Stimulated activated CD4-positive, alpha-beta T cell treated with anti-CD3 and anti-CD28 coated beads, Interleukin-1b, Interleukin-23, amount 100 ng/mL, for 48 hours (primary cell): ENCODE results near the gene RIMBP2.
"Not testable (repeated sequence)": the region's sequence is repeated elsewhere in the genome, so short reads cannot be mapped to it uniquely, and the experiment has no call there.

Experiments used
- DNase-seq: peaks from one replicate; pipeline ENCODE4 v3.0.0-alpha.2; 2020

Gene RIMBP2

DNA sequence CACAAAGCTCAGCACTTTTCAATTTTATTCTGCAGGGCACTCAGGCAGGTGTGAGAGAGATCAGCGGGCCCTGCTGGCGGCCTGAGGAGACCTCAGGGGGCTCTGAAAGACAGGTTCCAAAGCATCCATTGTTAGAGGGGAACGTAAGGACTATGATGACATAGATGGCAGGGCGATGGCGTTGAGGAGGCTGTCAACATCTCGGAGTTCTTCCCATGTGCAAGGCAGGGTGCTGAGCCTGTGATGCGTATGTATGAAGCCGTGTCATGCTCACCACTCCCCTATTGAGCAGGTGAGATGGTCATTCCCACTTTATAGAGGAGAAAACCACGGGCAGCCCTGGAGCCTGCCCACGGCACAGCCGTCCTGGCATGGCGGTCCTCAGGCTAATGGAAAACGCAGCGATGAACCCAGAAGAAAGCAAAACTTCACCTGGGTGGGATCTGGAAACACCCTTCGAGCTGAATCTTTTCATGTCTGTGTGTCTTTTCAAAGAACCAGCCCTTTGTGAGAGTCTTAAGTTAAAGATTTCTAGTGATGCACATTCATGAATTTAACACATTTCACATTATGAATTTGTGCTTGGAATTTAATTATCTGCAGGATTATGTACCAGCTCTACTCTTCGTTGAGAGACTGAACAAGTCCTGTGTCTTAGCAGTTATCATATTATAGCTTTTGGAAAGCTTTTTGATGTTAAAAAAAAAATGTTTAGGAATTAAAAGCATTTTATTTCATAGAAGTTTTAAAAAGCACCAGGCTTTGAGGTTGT lies 64.7 kb downstream of the RIMBP2 start:
- DNase-seq = no peak

DNA sequence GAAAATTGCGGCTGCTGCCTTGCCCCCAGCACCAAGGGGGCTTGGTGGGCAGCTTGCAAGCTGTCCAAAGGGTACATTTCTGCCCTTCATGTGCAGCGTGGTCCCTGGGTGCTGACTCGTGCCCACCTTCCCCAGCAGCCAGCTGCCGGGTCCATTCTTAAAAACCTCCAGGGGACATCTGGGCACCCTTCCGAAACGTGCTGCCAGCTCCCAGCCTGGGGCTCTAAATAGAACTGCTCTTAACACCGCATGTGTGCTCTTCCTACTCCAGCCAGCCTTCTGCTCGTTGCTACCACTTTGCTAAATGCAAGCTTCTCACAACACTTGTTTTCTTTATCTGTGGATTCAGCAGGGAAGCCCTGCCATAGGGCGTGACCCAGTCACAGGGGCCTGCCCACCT lies 66.0 kb downstream of the RIMBP2 start:
- DNase-seq = no peak

DNA sequence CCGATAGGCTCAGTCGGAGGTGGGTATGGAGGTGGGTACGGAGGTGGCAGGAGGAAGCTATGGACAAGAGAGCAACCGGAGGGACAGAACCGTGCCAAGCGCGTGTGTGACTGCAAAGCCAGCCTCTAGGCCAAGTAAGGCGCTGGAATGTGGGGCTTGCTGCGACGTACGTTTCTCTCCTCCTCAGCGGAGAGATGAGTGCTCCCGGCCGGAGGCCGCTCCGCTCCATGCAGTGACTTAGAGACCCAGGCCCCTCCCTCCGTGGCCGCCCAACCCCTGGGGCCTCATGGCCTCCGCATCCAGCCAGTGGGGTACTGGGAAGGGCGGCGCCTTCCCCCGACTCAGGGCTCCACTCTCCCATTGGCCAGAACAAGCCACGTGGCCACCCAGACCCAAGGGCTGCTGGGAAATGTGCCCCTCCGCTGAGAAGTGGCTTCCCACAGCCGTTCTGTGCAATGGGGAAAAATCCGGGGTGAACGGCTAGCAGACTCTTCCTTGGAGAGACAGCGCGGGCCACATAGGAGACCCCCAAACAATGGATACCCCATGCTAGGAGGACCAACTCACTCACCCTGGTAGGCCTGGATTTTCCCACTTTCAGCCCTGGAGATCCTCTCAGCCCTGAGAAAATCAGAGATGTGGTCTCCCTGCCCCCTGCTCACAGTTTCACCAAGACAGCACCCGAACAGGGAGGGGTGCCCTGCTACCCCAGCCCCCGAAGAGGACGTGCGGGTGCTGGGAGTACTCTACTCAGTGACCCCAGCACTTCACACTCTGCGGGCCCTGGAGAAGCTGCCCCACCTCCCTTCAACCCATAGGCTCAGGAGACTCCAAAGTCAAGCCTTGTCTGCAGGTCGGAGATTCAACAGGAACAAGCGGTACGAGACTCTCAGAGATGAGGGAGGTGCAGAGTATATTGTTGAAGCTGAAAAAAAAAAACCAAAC lies 66.7 kb downstream of the RIMBP2 start:
- no peak for DNase-seq

DNA sequence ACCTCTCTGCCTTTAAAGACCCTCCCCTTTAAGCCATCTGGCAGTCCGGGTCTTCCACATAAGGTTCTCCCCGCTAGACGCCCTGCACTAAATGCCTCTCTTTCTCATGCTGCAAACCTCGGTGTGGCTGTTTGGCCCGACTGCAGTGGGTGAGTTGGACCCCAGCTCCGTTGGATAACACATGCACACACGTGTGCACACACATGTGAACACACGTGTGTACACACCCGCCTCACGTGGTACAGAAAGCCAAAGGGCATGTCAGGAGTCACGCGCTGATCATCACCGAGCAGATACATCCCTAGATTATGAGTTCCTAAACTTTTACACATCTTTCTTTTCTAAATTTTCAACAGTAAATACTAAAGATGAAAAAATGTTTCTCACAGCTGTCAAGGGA lies 68.3 kb downstream of the RIMBP2 start:
- DNase-seq = no peak

DNA sequence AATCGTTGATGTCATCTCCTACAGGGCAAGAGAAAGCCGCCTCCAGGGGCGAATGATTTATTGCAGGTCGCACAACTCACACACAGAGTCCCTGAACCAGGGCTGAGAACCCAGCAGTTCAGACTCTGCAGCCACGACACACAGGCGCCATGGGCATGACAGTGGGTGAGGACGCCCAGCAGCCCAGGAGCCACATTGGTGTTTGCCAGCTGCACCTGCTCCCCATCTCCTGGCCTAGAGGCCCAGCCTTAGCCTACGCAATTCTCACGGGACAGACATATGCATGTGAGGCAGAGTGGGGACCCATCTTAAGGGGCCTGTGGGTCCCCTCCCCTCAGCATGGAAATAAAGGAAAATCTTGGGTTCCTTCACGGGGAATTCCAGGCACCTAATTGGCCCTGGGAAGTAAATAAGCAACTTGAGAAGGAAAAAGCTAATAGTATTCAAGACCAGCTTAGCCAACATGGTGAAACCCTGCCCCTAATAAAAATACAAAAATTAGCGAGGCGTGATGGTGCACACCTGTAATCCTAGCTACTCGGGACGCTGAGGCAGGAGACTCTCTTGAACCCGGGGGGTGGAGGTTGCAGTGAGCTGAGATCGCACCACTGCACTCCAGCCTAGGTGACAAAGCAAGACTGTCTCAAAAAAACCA lies 69.3 kb downstream of the RIMBP2 start:
- DNase-seq = no peak

DNA sequence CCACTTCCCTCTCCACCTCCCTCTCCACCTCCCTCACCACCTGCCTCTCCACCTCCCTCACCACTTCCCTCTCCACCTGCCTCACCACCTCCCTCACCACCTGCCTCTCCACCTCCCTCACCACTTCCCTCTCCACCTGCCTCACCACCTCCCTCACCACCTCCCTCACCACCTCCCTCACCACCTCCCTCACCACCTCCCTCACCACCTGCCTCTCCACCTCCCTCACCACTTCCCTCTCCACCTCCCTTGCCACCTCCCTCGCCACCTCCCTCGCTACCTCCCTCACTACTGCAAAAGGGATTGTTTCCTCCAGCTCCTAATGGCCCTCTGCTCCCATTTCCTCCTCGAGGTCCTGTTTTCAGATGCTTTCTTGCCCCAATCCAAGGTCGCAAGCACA lies 69.9 kb downstream of the RIMBP2 start:
- not testable (repeated sequence) for DNase-seq

DNA sequence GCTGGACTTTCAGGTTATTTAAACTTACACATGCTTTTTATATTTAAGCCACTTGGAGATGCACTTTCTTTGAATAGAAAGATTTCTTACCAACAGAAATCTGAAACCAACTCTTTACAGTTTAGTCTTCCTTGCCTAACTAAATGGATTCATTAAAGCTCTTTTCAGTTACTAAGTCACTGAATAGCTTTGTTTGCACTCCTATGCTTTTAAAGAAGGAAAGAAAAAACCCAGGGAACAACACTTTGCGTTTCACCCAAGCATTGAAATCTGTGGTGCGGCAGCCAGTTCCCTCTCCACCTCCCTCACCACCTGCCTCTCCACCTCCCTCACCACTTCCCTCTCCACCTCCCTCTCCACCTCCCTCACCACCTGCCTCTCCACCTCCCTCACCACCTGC lies 70.3 kb downstream of the RIMBP2 start:
- DNase-seq = no peak

DNA sequence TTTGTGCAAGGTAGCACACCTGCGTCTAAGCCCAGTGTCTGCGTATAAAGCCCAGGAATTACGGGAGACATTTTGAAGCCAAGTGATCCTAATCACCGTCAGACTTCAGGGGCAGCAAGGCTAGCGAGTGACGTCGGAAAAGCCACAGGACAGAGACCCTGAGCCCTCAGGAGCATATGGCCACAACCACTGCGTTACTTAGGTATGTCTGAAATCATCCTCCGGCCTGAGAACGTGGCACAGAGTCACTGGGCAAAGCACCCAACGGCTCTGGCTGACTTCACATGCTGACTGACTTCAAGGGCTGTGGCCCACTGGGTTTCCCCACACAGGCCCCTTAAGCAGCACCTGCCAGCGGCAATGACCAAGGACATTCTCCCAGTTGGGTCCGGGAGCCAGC lies 71.5 kb downstream of the RIMBP2 start:
- DNase-seq = no peak

DNA sequence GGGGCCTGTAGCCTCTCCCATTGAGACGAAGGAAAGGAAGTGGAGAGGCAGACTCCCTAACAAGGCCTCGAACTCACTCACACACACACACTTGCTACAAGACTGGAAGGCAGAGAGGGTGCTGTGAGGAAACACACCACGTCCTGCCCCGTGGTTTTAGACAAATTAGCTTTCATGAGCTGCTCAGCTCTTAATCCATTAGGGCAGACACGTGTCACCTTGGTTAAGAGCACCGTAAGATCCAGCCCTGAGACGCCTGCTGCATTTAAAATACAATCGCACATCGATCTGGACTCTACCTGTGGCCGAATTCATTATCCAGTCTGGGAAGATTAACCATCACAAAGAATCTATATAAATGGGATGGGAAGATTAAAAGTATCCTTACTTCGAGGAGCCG lies 72.0 kb downstream of the RIMBP2 start:
- no peak for DNase-seq

DNA sequence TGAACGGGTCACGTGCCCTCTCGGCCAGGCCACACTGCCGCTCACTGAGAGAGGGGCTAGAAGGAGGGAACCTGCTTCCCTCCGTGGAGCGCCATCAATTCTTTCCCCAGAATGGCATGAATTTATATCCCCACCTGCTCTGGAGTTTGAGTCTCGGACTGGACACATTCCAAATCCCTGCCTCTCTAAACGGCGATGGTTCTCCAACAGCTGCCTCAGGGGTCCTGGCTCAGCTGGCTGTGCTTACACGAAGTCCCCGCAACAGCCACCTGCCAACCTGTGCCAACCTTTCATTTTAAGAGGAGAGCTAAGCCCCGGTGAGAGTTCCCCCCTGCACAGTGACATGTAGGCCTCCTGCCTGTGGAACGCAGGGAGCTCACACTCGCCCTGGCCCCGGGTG lies 73.2 kb downstream of the RIMBP2 start:
- no peak for DNase-seq

DNA sequence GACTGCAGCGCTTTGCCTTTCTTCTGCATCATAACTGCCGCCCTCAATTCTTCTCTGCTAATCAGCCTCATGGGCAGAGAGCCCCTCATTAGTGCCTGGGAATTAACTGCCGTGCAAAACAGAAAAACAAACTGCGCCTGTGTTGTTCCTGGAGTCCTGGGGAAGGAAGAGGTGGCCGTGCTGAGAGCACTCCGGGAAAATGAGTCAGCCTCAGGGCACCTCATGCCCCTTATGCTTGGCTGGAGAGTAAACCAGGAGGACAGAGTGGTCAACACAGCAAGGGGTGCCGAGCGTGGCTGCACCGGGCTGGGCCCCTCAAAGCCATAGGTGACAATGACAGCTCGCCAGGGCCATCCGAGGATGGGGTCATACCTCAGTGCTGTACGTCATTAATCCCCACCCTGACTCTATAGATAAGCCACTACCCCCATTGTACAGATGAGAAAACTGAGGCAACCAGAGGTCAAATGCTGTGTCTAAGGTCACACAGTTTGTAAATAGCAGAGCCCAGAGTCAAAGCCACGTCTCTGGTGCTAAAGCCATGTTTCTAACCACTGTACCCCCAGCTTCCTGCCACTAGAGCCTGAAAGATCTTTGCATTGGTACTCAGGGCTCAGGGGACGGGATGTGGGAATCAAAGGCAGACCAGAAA lies 74.4 kb downstream of the RIMBP2 start:
- no peak for DNase-seq

DNA sequence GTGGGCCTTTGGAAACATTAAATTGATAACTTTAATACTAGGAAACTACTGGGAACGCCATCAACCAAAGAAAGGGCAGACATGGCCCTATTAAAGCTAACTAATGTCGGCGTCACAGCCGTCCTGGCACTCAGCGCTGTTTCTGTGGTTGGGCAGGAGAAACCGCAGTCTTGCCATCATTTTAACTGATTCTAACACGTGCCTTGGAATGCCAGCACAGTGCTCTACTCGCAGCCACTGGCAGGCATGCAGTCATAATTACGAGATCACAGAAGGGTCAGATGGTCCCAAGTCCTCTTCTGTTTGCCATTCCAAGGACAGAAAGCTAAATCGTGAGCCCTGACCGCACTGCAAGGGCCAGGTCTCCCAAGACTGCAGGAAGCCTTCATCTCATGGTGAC lies 75.2 kb downstream of the RIMBP2 start:
- no peak for DNase-seq

DNA sequence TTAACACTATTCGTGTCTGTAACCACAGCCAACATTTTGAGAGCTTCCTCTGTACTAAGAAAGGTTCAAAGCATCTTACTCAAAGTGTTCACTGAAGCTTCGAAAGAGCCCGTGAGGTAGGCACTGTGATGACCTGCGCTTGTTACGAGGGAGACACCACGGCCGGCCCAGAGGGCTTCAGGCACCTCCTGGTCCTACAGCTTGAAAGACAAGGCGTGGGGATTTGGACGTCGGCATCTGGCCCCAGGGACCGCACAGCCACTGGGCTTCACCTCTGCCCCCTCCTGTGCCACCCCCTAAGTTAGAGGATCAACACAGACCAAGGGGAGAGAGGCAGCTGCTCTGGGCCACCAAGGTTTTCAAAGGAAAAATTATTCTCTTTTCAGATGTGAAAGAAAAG lies 75.6 kb downstream of the RIMBP2 start:
- DNase-seq = no peak

DNA sequence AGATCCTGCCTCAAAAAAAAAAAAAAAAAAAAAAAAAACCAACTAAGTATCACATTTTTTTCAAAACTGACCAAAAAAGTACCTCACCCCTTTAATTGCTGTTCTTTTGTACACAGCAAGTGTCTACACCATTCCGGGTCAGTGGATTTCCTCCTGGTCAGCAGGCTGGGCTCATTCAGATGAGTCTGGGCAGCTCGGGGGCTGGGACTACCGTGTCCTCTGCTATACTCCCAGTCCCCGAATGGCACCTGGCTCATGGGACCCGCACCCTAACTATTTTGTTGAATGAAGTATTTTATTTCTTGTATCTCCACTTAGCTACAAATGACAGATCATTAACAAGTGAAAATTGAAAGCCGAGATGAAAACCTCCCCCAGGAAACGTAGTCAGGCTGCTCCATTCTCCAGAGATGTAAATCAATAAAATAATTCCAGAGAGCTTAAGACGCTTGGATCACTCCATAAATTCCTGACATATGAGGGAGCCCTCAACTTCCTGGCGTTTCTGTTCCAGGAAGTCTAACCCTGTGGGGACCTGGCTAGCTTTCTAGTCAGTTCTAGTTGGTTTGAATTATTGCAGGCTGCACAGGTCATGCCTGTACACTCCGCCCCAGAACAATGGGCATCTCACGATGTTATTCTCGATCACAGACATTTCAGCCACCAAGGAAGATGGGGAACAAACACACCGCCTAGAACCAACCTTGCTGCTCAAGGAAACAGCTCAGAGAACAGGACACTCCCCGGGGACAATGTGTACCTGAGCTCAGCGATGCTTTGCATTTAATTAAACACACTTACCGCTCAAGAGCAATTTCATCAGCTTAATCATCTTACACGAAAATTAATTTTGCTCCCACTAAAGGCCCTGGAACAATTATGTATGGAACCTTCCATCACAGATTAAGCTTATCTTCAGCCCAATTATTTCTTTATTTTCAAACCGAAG lies 76.3 kb downstream of the RIMBP2 start:
- no peak for DNase-seq

DNA sequence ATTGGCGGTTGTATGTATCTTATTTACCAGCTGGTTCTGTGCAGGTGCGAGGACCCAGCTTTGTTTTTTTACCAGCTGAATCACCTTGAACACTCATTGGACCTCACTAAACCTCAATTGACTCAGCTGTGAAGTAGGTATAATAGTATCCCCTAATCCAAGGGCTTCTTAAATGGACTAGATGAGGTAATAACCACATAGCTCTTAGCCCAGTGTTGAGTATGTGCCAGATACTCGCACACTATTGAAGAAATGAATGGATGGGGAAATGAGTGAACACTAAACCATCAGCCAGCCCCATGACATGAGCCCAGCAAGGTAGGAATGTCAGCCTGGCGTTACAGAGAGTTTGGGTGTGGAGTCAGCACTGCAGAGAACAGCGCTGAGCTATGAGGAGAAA lies 79.7 kb downstream of the RIMBP2 start:
- no peak for DNase-seq

DNA sequence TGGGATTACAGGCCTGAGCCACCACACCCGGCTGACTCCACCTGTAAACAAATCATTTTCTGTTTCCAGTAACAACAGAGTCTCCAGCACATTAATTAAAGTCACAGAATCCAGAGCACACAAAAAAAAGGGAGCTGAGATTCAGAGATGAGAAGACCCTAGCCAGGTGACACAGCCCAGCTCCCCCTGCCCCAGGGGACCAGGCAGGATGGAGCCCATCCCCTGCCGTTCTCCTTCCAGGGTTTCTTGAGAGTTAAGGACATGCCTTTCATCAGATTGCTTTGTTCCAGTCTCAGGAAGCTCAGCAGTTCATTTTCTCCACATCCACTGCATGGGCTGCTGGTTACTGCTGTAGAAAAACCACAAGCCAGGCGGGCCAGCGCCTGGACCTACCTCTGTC lies 81.2 kb downstream of the RIMBP2 start:
- no peak for DNase-seq

DNA sequence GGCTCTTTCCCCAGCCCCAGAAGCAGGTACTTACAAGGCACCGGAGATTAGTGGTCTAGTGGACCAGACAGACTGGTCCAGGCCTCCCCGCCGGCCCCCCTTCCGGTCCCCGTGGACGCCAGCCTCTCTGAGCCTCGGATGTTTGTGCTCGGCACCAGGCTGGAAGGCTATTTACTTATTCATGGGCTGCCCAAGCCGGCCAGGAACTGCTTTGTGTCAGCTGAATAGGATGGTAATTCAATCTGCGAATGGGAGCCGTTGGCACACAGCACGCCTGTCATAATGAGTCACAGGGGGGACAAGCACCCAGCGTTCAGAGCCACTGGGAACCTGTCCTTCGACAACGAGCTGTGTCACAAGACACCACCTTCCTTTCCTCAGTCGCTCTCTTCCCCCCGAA lies 82.3 kb downstream of the RIMBP2 start:
- no peak for DNase-seq

DNA sequence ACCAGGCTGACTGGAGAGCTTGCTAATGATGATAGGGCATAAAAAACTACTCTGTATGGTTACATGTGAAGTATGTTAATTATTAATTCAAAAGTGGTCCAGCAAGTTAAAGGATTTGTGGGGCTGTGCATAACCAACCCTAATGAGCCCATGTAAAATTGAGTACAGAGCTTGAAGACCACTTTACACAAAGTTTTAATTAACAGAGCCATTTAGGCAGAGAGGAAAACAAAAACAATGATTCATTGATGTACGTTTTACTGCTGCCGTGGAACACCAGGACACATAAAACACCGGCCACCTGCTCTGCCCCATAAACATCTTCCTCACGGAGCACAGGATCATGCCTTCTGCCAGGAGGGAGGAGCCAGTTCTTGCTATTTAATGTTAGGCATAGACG lies 83.5 kb downstream of the RIMBP2 start:
- no peak for DNase-seq

DNA sequence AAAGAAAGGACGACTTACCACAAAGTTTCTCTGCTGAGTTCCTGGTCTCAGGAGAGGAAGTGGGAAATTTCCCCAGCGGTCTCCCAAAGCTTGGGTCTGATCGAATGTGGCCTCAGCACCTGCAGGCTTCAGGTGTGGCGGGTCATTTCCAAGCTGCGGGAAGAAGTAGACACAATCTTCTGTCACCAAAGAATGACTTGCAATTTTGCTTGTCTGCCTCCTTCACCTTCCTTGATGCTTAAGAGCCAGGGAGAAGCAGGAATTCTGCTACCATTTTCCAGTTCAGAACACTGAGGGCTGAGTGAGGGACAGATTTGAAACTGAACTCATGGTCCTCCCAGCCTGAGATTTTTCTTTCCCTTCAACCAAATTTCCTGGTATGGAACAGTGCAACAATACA lies 87.8 kb downstream of the RIMBP2 start:
- DNase-seq = no peak

DNA sequence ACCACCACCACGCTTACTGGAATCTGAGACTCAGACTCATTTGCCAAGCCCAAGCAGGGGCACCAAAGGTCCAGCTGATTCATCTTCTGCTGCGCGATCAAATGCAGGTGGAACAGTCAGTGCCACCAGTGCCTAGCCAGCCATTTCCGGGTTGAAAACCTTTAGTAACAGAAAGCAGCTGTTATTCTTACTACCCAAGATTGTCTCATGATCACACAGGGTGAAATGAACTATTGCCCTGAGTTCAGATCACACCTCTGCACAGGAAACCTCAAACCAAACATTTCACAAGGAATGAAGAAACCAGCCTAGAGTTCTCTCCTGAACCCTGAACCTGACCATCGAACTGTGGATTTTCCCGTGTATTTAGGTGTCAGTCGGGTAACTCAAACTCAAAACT lies 88.9 kb downstream of the RIMBP2 start:
- DNase-seq = no peak

DNA sequence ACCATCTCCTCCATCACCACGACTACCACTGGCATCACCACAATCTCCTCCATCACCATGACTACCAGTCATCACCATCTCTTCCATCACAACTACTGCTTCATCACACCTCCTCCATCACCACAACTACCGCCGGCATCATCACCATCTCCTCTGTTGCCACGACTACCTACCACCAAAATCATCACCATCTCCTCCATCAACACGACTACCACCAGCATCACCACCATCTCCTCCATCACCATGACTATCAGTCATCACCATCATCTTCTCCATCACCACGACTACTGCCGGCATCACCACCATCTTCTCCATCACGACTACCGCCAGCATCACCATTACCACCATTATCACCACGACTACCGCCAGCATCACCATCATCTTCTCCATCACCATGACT lies 89.5 kb downstream of the RIMBP2 start:
- DNase-seq = no peak

DNA sequence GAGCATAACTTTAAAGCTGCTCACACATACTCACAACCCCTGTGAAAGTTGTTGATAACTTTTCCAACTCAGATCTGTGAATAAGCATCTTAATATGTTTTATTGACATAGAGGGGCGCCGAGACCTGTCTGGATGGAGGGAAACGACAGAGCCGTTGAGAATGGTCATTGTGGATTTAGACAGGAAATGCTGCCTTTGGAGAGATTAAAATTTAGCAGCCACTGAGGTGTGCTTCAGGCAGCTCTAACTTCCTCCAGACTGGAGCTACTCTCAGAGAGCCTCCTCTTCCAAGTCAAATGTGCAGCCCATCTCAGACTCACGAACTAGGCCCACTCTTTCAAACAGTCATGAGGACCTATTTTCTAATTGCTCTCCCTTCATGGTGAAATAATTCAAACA lies 90.9 kb downstream of the RIMBP2 start:
- no peak for DNase-seq
